GM18520 (cell line): ENCODE measurements around the gene SLC25A25.
"Not testable (repeated sequence)": the region's sequence is repeated elsewhere in the genome, so short reads cannot be mapped to it uniquely, and the experiment has no call there.

Source experiments
- ATAC-seq: cut with Tn5 transposase; IDR thresholded peaks from one replicate; pipeline ENCODE4 v1.9.1; 2021; ENCODE audit not compliant: unreplicated experiment

Gene SLC25A25

DNA sequence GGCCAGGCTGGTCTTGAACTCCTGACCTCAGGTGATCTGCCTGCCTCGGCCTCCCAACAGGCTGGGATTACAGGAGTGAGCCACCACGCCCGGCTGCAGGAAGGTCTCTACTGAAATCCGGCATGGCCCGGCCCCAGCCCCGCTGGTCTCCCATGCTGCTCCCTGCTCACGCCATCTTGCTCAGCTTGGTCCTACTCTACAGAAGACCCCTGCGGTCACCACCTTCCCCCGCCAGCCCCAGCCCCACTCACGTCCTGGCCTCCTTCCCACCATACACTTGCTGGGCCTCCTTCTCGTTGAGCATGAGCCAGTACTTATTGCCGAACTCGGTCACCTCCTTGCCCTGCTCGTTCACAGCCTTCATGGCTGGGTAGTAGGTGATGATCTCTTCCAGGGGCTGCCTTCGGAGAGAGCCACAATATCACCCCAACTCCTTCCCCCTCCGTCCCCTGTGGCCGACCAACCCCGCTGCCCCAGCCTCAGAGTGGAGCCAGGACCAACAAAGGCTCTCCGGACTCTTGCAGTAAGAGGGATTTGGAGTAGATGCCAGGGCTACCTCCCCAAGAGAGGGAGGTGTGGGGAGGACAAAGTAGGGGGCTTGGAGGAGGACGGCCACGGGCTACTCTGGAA is 55.5 kb downstream of the SLC25A25 start:
- ATAC-seq = no peak

DNA sequence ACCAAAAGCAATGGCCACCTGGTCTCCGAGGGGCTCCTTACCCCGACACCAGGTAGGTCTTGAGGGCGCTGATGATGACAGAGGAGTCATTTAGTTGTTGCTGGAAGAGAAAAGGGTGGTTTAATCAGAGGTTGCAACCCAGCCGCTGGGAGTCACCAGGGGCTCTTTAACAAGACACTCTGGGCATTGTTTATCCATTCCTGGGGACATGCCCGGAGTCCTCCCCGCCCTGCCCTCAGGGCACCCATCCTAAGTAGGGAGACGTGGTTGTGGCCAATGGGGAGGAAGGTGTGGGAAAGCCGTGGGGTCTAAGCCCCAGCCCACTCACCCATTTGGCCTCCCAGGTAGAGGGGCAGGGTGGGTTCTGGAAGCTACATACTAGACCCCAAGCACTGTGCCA is 56.4 kb downstream of the SLC25A25 start:
- no peak for ATAC-seq

DNA sequence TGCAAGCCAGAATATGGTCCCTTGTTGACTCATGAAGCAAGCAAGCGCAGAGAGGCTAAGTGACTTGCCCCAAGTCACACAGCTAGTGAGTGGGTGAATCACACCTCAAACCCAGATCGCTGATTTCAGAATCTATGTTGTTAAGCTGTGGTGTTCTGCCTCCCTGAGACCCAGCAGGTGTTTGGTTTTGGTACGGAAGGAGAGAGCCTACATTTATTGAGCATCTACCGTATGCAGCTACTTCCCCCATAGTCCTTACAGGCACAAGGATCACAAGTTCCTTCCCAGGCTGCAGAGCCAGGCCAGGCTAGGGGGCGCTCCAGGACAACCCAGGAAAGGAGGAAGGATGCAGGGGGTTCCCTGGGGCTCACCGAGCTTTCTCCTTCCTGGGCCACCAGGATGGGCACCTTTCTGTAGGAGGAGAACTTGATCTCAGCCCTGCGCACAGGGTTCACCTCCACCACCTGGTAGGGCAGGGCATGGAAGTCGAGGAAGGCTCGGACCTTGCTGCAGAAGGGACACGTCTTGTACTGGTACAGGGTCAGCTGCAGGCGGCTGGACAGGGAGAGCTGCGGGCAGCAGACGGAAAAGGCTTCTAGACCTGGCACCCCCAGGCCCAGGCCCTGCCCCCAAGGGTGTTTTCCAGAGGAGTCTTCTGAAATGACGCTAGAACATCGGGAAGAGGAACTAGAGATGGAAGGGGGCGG is 57.0 kb downstream of the SLC25A25 start:
- ATAC-seq = no peak

DNA sequence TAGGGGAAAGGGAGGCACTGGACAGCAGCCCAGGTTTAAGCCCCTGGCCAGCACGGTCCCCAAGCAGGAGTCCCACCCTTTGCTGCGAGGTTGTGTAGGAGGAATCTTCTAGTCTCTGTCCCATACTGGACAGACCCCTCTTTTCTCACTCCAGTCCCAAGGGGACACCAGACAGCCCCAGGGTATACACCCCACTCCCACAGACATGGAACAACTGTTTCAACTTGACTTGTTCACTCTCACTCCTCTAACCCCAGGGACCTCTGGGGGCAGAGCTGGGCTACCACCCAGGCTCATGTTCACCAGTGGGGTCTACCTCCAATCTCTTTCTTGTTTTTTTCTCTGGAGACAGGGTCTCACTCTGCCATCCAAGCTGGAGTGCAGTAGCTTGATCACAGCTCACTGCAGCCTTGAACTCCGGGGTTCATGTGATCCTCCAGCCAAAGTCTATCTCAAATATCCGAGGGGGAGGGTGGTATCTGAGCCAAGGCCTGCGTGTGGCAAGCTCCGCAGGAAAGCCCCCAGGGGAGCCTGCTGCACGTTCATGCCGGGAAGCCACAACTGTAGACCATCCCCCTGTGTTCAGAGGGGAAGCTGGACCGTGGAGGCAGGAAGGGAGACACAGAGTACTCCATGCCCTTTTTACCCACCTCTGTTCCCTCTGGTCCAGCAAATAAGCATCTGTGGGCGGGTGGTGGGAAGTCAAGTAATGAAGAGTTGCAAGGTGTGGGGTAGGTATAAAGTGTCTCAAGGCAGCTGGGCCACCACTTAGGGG is 57.7 kb downstream of the SLC25A25 start:
- ATAC-seq = no peak

DNA sequence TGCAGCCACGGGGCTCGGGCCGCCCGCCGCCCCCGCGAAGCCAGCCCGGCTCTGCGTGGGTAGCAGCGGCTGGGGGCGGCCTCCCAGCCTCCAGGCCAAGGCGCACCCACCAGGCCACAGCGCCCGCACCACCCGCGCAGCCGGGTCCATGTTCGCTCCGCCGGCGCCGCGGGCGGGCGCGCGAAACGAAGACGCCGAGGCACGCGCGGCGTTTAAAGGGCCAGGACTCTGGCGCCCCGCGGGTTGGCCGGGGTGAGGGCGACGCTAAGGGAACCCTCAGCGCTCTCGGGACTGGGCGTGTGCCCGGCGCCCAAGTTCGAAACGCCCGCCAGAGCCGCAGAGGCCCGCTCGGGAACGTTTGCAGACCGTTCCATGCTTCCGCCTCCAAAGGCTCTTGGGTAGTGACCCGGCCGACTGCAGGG is 59.5 kb downstream of the SLC25A25 start, which contains the start of gene PTGES2:
TSS of gene PTGES2 (minus strand) at position 162 of the 422 bp plus-strand sequence. CDS start at position 150, 12 bp downstream.
- ATAC-seq = peak; percentile 51

DNA sequence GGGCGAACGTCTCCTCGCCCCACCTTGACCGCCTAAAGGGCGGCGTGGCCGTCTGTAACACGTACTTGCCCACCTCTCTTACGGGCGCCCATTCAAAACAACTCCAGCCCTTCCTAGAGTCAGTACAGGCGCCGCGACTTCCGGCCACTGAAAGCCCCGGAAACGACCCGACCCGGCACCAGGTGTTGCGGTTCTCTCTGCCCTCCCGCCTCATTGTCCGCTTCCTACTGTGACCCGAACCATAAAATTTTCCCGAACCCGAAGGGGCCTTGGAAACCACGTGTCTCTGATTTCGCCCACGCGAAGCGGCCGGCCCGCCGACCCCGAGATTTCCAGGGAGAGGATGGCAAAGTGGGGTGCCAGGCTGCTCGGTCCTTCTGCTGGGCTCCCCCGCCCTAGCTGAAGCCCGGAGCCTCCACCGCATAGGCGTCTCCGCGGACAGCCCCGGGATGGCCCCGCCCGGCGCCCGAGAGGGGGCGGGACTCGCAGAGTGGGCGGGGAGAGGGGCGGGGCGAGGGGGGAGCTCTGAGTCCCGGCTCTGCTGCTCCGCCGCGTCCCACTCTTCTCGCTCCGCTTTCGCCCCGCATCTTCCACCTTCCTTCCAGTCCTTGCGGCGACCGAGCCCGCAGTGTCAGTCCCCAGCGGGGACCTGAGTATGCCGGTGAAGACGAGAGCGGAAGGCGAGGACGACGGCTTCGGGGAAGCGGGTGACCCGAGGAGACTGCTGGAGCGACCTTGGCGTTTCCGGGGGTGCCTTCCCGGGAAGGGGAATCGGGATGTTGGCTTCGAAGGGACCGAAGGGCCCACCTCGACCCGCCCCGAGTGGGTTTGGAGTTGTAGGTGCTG is 60.2 kb downstream of the SLC25A25 start:
- ATAC-seq = peak; percentile 60

DNA sequence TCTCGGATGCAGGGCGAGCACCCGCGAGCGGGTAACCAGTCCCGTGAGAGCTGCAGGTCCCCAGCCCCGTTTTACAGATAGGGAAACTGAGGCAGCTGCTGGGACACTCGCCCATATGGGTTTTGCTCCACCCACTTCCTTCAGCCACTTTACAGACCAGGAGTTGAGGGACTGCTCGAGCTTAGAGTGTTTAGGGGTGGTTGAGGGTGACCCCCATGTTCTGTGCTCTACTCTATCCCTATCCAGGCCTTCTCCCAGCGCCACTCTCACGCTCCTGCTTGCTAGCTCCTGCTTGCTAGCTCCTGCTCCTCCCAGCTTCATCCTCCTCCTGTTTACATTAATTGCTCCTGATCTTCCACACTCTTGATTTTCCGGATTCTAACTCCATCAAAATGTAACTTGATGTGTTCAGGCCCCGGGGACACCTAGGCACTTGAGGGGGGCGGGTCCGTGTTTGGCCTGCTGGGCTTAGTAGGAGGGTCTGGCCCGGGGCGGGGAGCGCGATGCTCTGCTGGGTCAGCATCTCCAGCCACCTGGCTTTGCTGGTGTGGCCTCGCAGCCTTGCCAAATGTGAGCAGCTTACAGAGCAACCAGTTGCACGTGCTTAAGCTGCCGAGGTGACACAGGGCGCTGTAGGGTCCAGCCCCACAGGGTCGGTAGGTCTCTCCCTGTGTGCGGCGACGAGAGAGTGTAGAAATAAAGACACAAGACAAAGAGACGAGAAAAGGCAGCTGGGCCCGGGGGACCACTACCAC is 61.0 kb downstream of the SLC25A25 start:
- ATAC-seq = no peak

DNA sequence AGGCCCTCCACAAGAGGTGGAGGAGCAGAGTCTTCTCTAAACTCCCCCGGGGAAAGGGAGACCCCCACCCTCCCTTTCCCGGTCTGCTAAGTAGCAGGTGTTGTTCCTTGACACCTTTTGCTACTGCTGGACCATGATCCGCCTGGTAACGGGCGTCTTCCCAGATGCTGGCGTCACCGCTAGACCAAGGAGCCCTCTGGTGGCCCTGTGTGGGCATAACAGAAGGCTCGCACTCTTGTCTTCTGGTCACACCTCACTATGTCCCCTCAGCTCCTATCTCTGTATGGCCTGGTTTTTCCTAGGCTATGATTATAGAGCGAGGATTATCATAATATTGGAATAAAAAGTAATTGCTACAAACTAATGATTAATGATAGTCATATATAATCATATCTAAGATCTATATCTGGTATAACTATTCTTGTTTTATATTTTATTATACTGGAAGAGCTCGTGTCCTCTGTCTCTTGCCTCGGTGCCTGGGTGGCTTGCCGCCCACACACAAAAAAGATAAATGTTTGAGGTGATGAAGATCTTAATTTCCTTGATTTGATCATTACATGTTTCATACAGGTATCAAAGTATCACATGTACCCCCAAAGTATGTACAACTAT is 62.1 kb downstream of the SLC25A25 start:
- not testable (repeated sequence) for ATAC-seq

DNA sequence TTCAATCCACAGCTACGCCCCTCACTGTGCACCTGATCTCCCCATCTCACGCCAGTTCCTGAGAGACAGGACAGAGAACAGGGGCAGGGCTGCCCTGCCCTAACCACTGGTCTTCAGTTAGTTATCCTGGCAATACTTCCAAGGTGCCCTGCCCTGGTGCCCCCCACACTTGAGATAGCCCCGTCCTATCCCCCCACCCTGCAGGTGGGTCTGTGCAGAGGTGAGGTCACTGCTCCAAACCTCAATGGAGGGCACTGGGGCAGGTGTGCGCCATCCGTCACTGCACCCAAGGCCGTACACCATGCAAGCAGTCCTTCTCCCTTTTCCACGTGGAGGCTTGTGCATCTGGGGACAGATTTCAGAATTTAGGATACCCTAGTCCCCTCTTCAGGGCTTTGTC is 62.6 kb downstream of the SLC25A25 start:
- ATAC-seq = not testable (repeated sequence)

DNA sequence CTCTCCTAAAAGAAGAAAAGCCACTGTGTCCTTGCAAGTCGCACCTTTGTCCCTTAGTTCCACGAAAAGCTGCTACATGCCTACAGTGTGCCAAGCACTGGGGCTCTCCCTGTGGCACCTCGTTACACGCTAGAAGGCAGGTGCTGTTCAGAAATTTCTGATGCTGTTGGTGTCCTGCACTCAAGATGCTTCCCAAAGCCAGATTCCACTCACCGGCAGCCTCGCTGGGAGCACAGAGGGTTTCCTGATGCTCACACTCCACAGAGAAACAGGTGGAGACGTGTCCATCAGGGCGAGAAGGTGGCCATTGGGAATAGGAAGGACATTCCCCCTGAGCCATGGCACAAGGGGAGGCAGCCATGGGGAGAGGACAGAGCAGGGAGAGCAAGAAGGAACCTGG is 63.3 kb downstream of the SLC25A25 start:
- not testable (repeated sequence) for ATAC-seq

DNA sequence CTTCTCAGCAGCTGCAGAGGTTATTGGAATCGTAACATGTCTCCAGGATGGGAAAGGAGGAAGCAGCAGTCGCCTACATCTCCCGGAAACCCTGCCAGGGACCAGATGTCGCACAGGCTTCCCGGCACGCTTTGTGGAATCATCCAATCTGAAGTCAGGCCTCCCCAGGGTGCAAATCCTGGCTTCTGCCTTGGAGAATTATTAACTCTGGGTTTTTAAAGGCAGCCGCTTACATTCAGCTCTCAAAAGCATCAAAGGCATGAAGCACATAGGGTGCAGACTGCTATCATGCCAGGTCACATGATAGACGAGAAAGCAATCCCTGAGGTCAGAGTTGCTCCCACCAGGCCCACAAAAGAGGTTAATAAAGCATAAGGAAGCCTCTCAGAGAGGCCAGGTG is 64.1 kb downstream of the SLC25A25 start:
- not testable (repeated sequence) for ATAC-seq

DNA sequence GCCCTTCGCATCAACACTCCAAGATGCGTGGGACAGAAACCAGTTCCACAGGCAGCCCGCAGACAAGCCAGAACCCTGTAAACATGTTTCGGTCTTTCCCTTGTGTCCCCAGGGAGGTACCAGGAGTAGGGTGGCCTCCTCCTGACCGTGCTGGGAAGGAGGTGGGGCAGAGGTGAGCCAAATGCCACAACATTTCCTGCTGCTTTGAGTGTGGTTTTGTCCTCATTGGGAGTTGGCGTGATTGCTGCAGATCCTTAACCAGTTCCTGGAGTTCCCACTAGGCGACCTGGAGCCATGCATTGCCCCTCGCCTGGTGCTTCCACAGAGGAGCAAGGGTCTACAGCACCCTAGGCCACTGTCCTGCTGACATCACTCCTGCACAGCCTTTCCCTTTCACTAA is 67.5 kb downstream of the SLC25A25 start:
- ATAC-seq = not testable (repeated sequence)

DNA sequence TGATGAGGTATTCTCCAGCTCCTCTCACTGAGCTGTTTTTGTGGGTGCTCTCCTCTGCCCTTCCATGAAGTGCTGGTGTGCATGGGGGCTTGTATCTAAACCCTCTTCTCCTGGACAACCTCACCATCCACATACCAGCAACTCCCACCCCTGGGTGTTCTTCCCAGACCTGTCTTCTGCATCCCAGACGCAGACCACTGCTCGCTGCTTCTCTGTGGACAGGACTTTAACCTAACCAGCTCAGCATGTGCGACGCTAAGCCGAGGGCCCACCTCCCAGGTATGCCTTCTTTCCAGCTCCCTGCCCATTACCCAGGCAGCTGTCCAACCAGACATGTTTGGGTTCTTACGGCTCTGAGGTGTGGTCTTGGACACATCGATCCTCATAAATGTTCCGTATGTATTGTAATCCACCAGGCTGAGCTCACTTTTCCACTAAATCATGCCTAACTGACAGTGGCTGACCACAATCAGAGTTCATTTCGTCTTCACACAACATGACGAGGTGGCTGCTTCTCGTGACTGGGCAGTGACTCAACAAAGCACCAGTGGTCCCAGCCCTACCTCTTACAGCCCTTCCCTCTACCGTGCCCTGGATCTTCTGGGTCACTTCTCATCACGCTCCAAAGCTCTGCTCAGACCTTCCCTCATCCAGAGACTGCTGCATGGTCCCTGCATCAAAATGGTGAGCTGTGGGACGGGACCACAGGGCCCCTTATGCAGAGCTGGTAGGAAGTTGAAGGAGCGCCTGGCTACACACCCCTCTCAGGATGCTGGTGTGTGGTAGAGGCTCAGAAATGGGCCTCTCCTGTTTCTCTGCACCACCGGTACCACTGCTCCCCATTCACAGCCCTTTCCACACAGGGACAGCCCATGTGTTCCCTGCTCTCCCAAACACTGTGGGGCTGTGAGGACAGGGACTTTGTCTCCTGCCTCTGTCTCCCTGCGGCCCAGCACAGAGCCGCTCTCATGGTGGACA is 69.1 kb downstream of the SLC25A25 start:
- ATAC-seq = no peak

DNA sequence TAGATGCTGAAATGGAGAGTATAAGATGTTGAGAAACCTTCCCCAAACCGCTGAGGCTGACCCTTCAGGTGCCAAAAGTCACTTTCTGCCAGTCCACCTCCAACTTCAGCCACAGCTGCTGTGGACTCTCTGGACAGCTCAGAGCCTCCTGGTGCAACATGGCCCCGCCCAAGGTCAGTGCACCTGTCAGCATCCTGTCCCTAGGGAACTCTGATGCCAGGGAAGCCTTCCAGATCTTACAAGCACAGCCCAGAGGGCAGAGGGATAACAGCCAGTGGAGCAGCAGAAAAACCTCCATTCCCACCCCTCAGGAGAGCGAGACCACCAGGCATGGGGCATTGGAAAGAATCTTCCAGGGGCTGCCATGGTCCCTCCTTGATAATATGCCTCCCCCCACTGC is 70.0 kb downstream of the SLC25A25 start:
- no peak for ATAC-seq

DNA sequence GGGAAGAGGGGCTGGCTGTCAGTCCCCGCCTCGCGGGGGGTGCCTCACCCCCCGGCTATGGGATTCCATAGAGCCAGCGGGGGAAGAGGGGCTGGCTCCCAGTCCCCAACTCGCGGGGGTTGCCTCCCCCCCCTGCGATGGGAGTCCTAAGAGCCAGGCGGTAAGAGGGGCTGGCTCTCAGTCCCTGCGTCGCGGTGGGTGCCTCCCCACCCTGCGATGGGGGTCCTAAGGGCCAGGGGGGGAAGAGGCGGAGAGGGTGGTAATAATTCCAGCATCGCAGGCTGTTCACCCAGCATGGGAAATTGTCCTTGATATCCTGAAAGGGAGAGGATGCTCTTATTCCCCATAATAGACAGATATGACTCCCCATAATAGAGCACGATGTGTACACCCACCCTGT is 71.6 kb downstream of the SLC25A25 start:
- ATAC-seq = no peak

DNA sequence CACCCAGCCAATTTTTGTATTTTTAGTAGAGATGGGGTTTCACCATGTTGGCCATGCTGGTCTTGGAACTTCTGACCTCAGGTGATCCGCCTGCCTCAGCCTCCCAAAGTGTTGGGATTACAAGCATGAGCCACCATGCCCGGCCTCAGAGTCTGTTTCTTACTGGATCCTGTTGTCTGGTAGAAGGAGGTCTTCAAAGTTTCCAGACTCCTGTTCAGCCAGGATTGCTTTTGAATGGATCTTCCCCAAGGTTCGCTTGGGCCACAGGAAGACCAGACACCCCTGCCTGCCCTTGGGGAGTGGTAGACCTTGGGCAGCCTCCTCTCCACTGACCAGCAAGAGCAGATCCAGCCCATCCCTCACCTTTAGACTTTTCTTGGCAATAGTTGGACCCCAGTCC is 73.6 kb downstream of the SLC25A25 start:
- ATAC-seq = no peak

DNA sequence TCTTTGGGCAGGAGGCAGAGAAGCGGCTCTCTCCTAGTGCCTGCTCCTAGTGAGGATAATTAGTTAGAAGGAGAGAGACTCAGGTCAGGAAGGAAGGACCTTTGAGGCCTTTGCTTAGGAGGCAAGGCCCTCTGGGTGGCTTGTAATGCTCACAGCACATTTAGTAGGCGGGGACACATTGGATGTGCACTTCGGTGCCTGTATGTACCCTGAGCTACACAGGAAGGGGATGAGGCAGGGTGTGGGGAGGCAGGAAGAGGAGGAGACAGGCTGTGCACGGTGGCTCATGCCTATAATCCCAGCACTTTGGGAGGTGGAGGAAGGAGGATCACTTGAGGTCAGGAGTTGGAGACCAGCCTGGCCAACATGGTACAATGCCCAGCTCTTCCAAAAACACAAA is 74.0 kb downstream of the SLC25A25 start:
- no peak for ATAC-seq

DNA sequence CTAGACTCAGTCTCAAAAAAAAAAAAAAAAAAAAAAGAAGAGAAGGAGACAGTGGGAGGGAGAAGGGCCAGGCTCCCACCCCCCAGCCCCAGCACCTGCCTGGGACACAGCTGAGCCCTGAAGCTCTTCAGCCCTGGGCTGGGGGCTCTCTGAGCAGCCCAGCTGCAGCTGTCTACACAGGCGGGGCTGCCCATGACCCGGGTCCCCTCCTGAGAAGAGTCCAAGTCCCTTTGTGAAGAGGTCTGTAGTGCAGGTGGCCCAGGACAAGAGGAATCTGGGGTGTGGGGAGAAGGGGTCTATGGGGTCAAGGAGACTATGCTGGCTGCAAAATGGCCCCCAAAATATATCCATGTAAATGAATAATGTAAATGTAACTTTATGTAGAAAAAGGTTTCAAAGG is 74.6 kb downstream of the SLC25A25 start:
- ATAC-seq = no peak
